ENCODE measurements around the gene SRSF6. TPM values are rescaled to one million over a fixed set of nuclear protein-coding genes. Genes with fewer than 3 reads are reported as not detected.
"Not testable (repeated sequence)": the region's sequence is repeated elsewhere in the genome, so short reads cannot be mapped to it uniquely, and the experiment has no call there.

Gene SRSF6
- total RNA-seq, 2 experiments from 2014 or later = 108 to 162 TPM

GRCh38 chr20:43472671-43473380, 15.1 kb downstream of the SRSF6 start:
- no peak for ATAC-seq
- H3K36me3 Mint-ChIP-seq = peaks cover 6% of the 10 kb centered on the region

GRCh38 chr20:43473381-43473704, 15.6 kb downstream of the SRSF6 start:
- H3K4me3 Mint-ChIP-seq = no peak overlapping the region
- H3K36me3 Mint-ChIP-seq = peaks cover 6% of the 10 kb centered on the region
- CTCF ChIA-PET = no interaction called here
- H3K27ac Mint-ChIP-seq = no peak overlapping the region
- no peak for DNase-seq
- H3K9me3 Mint-ChIP-seq (ENCODE audit: low read depth) = no peaks in the 10 kb centered on the region
- ATAC-seq = no peak
- peaks cover 7% of the 10 kb centered on the region for H3K27me3 Mint-ChIP-seq
- H3K4me1 Mint-ChIP-seq = peaks cover 1% of the 10 kb centered on the region

More at GRCh38 chr20:43472671-43473380, 15.1 kb downstream of the SRSF6 start:
- CTCF ChIA-PET = no interaction called here
- Mint-ChIP-seq H3K4me3 (no peak overlapping the region), H3K9me3 (ENCODE audit: low read depth) (no peaks in the 10 kb centered on the region), H3K4me1 (peaks cover 1% of the 10 kb centered on the region), H3K27me3 (peaks cover 4% of the 10 kb centered on the region), H3K27ac (no peak overlapping the region)
- DNase-seq = no peak

GRCh38 chr20:43477193-43477592, 19.5 kb downstream of the SRSF6 start:
- Mint-ChIP-seq H3K27ac (no peak overlapping the region), H3K4me1 (no peaks in the 10 kb centered on the region), H3K36me3 (no peaks in the 10 kb centered on the region), H3K9me3 (ENCODE audit: low read depth) (no peaks in the 10 kb centered on the region), H3K27me3 (peaks cover 19% of the 10 kb centered on the region), H3K4me3 (no peak overlapping the region)
- CTCF ChIA-PET = no interaction called here
- DNase-seq (no peak), ATAC-seq (no peak)

GRCh38 chr20:43477619-43478018, 19.9 kb downstream of the SRSF6 start:
- no peak overlapping the region for H3K4me3 Mint-ChIP-seq

GRCh38 chr20:43490038-43490437, 32.3 kb downstream of the SRSF6 start:
- ATAC-seq (no peak), DNase-seq (no peak)
- Mint-ChIP-seq H3K27me3 (peaks cover 4% of the 10 kb centered on the region), H3K36me3 (peaks cover 2% of the 10 kb centered on the region), H3K27ac (no peak overlapping the region), H3K4me3 (no peak overlapping the region), H3K9me3 (ENCODE audit: low read depth) (peaks cover 2% of the 10 kb centered on the region), H3K4me1 (peaks cover 18% of the 10 kb centered on the region)
- CTCF ChIA-PET = interaction anchor here (0.9 kb wide), 1 partner anchor 41 kb away, joined by 3 read pairs; no protein-coding TSS in a partner anchor

More at GRCh38 chr20:43477619-43478018, 19.9 kb downstream of the SRSF6 start:
- Mint-ChIP-seq H3K27me3 (peaks cover 19% of the 10 kb centered on the region), H3K36me3 (no peaks in the 10 kb centered on the region), H3K9me3 (ENCODE audit: low read depth) (no peaks in the 10 kb centered on the region), H3K27ac (no peak overlapping the region), H3K4me1 (no peaks in the 10 kb centered on the region)
- ATAC-seq = no peak
- CTCF ChIA-PET = no interaction called here
- DNase-seq = no peak

GRCh38 chr20:43492101-43492500, 34.4 kb downstream of the SRSF6 start:
- H3K27ac Mint-ChIP-seq = no peak overlapping the region
- no peak overlapping the region for H3K4me3 Mint-ChIP-seq
- ATAC-seq (peak; percentile 93), DNase-seq (no peak)
- CTCF ChIA-PET = no interaction called here
- peaks cover 8% of the 10 kb centered on the region for H3K27me3 Mint-ChIP-seq
- H3K9me3 Mint-ChIP-seq (ENCODE audit: low read depth) = no peaks in the 10 kb centered on the region
- H3K36me3 Mint-ChIP-seq = peaks cover 2% of the 10 kb centered on the region
- peaks cover 18% of the 10 kb centered on the region for H3K4me1 Mint-ChIP-seq

GRCh38 chr20:43495388-43495787, 37.7 kb downstream of the SRSF6 start:
- peaks cover 8% of the 10 kb centered on the region for H3K27me3 Mint-ChIP-seq
- peaks cover 18% of the 10 kb centered on the region for H3K4me1 Mint-ChIP-seq
- ATAC-seq (no peak), DNase-seq (no peak)
- no peaks in the 10 kb centered on the region for H3K9me3 Mint-ChIP-seq (ENCODE audit: low read depth)
- peaks cover 2% of the 10 kb centered on the region for H3K36me3 Mint-ChIP-seq
- CTCF ChIA-PET = no interaction called here
- no peak overlapping the region for H3K27ac Mint-ChIP-seq
- H3K4me3 Mint-ChIP-seq = no peak overlapping the region

- peaks cover 35% of the 10 kb centered on the region for H3K27me3 Mint-ChIP-seq
- H3K36me3 Mint-ChIP-seq; H3K4me1 Mint-ChIP-seq; CTCF ChIA-PET; H3K27ac Mint-ChIP-seq; ATAC-seq; H3K4me3 Mint-ChIP-seq; DNase-seq; H3K9me3 Mint-ChIP-seq (ENCODE audit: low read depth): not testable (repeated sequence)
Observed at GRCh38 chr20:43502021-43502420, 44.3 kb downstream of the SRSF6 start.

- H3K4me1 Mint-ChIP-seq = peaks cover 5% of the 10 kb centered on the region
- H3K4me3 Mint-ChIP-seq = no peak overlapping the region
- no peak overlapping the region for H3K27ac Mint-ChIP-seq
- DNase-seq (no peak), ATAC-seq (no peak)
- H3K36me3 Mint-ChIP-seq = no peaks in the 10 kb centered on the region
- peaks cover 52% of the 10 kb centered on the region for H3K27me3 Mint-ChIP-seq
- no peaks in the 10 kb centered on the region for H3K9me3 Mint-ChIP-seq (ENCODE audit: low read depth)
- CTCF ChIA-PET = no interaction called here
Observed at GRCh38 chr20:43506238-43506637, 48.5 kb downstream of the SRSF6 start.

- DNase-seq (no peak), ATAC-seq (peak; percentile 72)
- no peaks in the 10 kb centered on the region for H3K9me3 Mint-ChIP-seq (ENCODE audit: low read depth)
- H3K36me3 Mint-ChIP-seq = no peaks in the 10 kb centered on the region
- H3K4me3 Mint-ChIP-seq = peak within 1 kb of the TSS; percentile 47
- H3K27me3 Mint-ChIP-seq = peaks cover 51% of the 10 kb centered on the region
- CTCF ChIA-PET = interaction anchor here (0.5 kb wide), 1 partner anchor 119 kb away, joined by 3 read pairs; no protein-coding TSS in a partner anchor
- H3K4me1 Mint-ChIP-seq = peaks cover 5% of the 10 kb centered on the region
- H3K27ac Mint-ChIP-seq = no peak within 1 kb of the TSS
Observed at GRCh38 chr20:43507150-43508080, 49.7 kb downstream of the SRSF6 start, which contains the start of gene L3MBTL1. L3MBTL1 (plus strand) TSS chr20:43507697; CDS start chr20:43513504, 5,807 bp downstream.

- Mint-ChIP-seq H3K4me1 (peaks cover 5% of the 10 kb centered on the region), H3K36me3 (no peaks in the 10 kb centered on the region), H3K27ac (no peak overlapping the region), H3K4me3 (peak overlapping the region; percentile 47), H3K27me3 (peaks cover 46% of the 10 kb centered on the region), H3K9me3 (ENCODE audit: low read depth) (no peaks in the 10 kb centered on the region)
- DNase-seq (no peak), ATAC-seq (no peak)
- CTCF ChIA-PET = no interaction called here
Observed at GRCh38 chr20:43508106-43508505, 50.4 kb downstream of the SRSF6 start.

GRCh38 chr20:43508604-43509040, 50.9 kb downstream of the SRSF6 start:
- CTCF ChIA-PET = no interaction called here
- no peak for DNase-seq
- Mint-ChIP-seq H3K4me3 (peak overlapping the region; percentile 47), H3K27me3 (peaks cover 42% of the 10 kb centered on the region), H3K36me3 (no peaks in the 10 kb centered on the region), H3K9me3 (ENCODE audit: low read depth) (no peaks in the 10 kb centered on the region), H3K4me1 (peaks cover 5% of the 10 kb centered on the region), H3K27ac (no peak overlapping the region)
- ATAC-seq = no peak

GRCh38 chr20:43511879-43512278, 54.2 kb downstream of the SRSF6 start:
- CTCF ChIA-PET = interaction anchor here (0.9 kb wide), 1 partner anchor 26 kb away, joined by 3 read pairs; no protein-coding TSS in a partner anchor
- no peaks in the 10 kb centered on the region for H3K36me3 Mint-ChIP-seq
- no peaks in the 10 kb centered on the region for H3K9me3 Mint-ChIP-seq (ENCODE audit: low read depth)
- H3K27me3 Mint-ChIP-seq = peaks cover 20% of the 10 kb centered on the region
- peaks cover 10% of the 10 kb centered on the region for H3K4me1 Mint-ChIP-seq
- H3K27ac Mint-ChIP-seq = no peak overlapping the region
- ATAC-seq (no peak), DNase-seq (no peak)
- no peak overlapping the region for H3K4me3 Mint-ChIP-seq
